ENCODE results near the gene INTS11. TPM values are rescaled to one million over a fixed set of nuclear protein-coding genes. Genes with fewer than 3 reads are reported as not detected.

Gene INTS11
- total and polyA plus RNA-seq, 12 donors = 53.0 to 601 (median 88.8) TPM

DNA sequence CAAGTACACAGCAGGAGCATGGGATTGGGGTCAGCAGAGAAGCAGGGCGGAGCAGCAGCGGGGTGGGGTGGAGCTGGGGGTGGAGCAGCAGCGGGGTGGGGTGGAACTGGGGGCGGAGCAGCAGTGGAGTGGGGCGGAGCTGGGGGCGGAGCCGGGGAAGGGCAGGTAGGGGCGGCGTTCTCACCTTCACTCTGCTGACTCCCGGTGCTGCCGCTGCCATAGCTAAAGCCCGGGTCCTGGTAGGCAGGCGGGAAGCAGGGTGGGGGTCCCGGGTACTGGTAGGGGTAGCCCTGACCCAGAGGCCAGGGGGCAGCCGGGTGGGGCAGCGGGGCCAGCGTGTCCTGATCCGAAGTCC lies 13.3 kb upstream of the INTS11 start:
- Histone ChIP-seq H3K27ac (no peak overlapping the region), H3K9me3 (replicated peaks in 1 of 3) (no peaks in the 10 kb centered on the region), H3K36me3 (replicated peaks in 1 of 2) (peaks cover 0 to 25% of the 10 kb centered on the region in 2 donors), H3K4me3 (no peak overlapping the region), H3K27me3 (no peaks in the 10 kb centered on the region), H3K4me1 (replicated peaks in 1 of 2) (no peaks in the 10 kb centered on the region)
- no peak for DNase-seq
- intact Hi-C loops (cut with DNase I) = no loop called here
- TF ChIP-seq POLR2A (IDR thresholded peaks at IDR 0.05) = no peak
- TF ChIP-seq, protein P1, sequence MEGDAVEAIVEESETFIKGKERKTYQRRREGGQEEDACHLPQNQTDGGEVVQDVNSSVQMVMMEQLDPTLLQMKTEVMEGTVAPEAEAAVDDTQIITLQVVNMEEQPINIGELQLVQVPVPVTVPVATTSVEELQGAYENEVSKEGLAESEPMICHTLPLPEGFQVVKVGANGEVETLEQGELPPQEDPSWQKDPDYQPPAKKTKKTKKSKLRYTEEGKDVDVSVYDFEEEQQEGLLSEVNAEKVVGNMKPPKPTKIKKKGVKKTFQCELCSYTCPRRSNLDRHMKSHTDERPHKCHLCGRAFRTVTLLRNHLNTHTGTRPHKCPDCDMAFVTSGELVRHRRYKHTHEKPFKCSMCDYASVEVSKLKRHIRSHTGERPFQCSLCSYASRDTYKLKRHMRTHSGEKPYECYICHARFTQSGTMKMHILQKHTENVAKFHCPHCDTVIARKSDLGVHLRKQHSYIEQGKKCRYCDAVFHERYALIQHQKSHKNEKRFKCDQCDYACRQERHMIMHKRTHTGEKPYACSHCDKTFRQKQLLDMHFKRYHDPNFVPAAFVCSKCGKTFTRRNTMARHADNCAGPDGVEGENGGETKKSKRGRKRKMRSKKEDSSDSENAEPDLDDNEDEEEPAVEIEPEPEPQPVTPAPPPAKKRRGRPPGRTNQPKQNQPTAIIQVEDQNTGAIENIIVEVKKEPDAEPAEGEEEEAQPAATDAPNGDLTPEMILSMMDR (IDR thresholded peaks at IDR 0.05) = no peak
- 77 to 85% (median 80%) methylated on average over 3 to 18 of the region's 18 CpGs for WGBS, 4 donors

DNA sequence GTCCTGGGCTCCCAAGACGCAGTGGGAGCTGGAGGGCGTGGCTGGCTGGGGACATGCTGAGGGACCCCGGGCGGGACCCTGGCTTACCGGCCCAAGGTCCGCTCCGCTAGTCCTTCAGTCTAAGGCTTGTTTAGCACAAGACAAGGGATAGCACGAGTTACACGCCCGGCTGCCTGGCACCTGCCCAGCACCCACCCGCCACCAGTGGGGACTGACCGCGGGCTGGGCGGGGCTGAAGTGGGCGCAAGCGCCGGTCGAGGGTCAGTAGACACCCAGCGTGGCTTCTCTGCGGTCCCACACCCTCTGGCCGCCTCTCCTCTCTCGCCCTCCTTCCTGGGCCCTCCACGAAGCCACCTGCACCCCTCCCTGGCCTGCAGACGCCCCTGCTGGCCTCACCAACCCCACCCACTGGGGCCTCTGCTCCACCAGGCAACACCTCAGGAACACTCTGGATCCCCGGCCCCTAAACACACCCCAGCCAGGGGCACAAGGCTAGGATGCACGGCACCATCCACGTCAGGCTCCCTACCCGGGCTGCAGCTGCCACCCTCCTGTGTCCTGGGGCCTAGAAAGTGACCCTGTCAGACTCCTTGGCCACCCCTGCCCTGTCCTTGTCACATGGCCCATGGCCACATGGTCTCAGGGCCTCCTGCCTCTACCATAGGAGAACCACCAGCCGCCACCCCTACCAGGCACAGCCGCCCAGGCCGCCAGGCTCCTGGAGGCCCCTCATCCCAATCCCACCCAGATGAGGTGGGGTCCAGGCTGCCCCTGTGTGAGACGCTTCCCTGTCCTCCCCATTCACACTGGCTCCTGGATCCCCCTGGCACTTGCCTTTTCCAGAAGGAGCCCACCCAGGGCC lies 12.7 kb upstream of the INTS11 start:
- H3K4me1 ChIP-seq (replicated peaks in 1 of 2) = no peaks in the 10 kb centered on the region
- no peak overlapping the region for H3K4me3 ChIP-seq
- H3K27me3 ChIP-seq = no peaks in the 10 kb centered on the region
- TF ChIP-seq POLR2A (IDR thresholded peaks at IDR 0.05) = no peak
- TF ChIP-seq, protein P1 (IDR thresholded peaks at IDR 0.05) = no peak
- H3K36me3 ChIP-seq (replicated peaks in 1 of 2) = peaks cover 0 to 25% of the 10 kb centered on the region in 2 donors
- H3K27ac ChIP-seq = no peak overlapping the region
- no peaks in the 10 kb centered on the region for H3K9me3 ChIP-seq (replicated peaks in 1 of 3)
- intact Hi-C loops (cut with DNase I) = no loop called here
- DNase-seq = no peak
- 93 to 97% (median 95%) methylated on average over 14 to 32 of the region's 32 CpGs for WGBS, 4 donors

DNA sequence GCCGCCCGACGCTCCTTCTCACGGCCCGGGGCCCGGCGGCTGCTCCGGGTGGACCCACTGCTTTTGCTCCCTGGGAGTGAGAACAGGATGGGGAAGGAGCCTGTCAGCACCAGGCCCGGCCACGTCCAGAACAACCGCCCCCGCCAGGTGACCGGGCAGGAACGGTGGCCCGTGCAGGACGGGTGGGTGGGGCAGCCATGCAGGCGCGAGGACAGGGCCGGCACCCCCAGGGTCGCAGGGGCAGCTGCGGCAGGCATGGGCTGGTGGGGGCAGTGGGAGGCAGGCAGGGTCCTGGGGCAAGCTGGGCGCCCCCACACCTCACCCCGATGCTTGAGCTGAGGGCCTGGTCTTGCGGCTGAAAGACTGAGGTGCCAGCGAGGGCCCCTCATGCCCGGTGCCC lies 12.0 kb upstream of the INTS11 start:
- TF ChIP-seq, protein P1 (IDR thresholded peaks at IDR 0.05) = no peak
- no peak for TF ChIP-seq POLR2A (IDR thresholded peaks at IDR 0.05)
- Histone ChIP-seq H3K27me3 (no peaks in the 10 kb centered on the region), H3K4me3 (no peak overlapping the region), H3K4me1 (replicated peaks in 1 of 2) (peaks cover 0 to 1% of the 10 kb centered on the region in 2 donors), H3K9me3 (replicated peaks in 1 of 3) (no peaks in the 10 kb centered on the region), H3K27ac (no peak overlapping the region), H3K36me3 (replicated peaks in 1 of 2) (peaks cover 0 to 25% of the 10 kb centered on the region in 2 donors)
- 92 to 98% (median 93%) methylated on average over 6 to 26 of the region's 26 CpGs; no CpG with 5 or more reads in 1 of the 4 donors for WGBS, 4 donors
- no peak for DNase-seq
- intact Hi-C loops (cut with DNase I) = no loop called here

DNA sequence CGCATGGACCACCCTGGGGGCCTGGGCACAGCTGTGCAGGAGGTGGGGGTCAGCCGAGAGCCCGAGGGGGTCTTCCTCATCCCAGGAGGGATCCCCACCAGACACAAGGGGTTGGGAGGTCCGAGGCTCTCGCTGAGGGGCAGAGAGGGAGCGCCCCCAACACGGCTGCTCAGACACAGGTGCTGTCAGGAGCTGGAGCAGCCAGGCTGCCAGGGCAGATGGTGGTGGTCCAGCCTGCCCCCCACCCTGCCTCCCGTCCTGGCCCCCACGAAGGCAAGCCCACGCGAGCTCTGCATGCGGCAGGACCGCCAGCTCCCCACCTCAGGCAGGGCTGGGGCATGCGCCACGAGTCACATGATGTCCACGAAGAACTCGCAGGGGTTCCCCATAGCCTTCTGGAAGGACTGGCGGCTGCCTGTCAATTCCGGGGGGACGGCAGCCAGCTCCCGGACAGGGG lies 11.4 kb upstream of the INTS11 start:
- Histone ChIP-seq H3K9me3 (replicated peaks in 1 of 3) (no peaks in the 10 kb centered on the region), H3K27ac (no peak overlapping the region), H3K27me3 (no peaks in the 10 kb centered on the region), H3K4me3 (no peak overlapping the region), H3K4me1 (replicated peaks in 1 of 2) (peaks cover 0 to 7% of the 10 kb centered on the region in 2 donors), H3K36me3 (replicated peaks in 1 of 2) (peaks cover 0 to 25% of the 10 kb centered on the region in 2 donors)
- TF ChIP-seq, protein P1 (IDR thresholded peaks at IDR 0.05) = no peak
- TF ChIP-seq POLR2A (IDR thresholded peaks at IDR 0.05) = no peak
- intact Hi-C loops (cut with DNase I) = no loop called here
- DNase-seq = no peak
- 83 to 96% (median 85%) methylated on average over 1 to 21 of the region's 21 CpGs for WGBS, 4 donors
